ENCODE data around the gene CNPY1. TPM values are rescaled to one million over a fixed set of nuclear protein-coding genes. Genes with fewer than 3 reads are reported as not detected.

Gene CNPY1
- polyA plus RNA-seq, 1 donor from 2014 or later = 0.36 TPM

DNA sequence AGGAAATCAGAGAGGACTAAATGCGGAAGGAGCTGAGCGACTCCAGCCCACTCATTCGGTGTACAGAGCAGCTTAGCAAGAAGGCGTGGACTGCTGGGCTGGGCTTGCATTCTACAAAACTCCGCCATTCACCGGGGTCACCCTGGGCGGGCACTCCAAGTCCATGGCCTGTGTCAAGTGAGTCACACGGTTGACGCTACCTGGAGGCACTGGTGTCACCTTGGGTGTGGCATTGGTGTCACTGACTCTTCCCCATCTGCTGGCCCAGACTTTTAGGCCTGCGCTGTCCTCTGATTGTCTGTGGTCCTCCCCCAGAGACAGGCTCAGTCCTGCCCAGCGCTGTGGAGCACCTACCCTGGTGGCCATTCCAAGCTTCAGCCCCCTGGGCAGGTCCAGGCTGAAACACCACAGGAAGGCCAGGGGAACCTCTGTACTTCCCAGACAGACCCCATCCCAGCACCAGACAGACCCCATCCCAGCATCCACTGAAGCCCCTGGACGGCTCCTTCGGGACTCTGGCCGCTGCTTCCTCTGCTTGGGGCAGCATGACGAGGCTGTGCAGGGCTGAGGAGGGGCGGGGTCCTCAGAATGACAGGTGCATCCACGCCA lies 30.6 kb upstream of the CNPY1 start:
- Histone ChIP-seq H3K9ac (ENCODE audit: low read length) (no peak overlapping the region), H3F3A (ENCODE audit: insufficient read depth, low read length, poor library complexity, severe bottlenecking) (no peaks in the 10 kb centered on the region), H3K27ac (ENCODE audit: low read length) (no peak overlapping the region), H3K79me2 (replicated peaks; ENCODE audit: insufficient read depth, low read length) (no peaks in the 10 kb centered on the region), H3K9me2 (ENCODE audit: insufficient read depth, low read length) (no peaks in the 10 kb centered on the region), H3K27me3 (ENCODE audit: insufficient read depth, low read depth, low read length) (no peaks in the 10 kb centered on the region), H3K9me3 (ENCODE audit: low read length) (no peaks in the 10 kb centered on the region), H3K36me3 (ENCODE audit: insufficient read depth, low read length) (no peaks in the 10 kb centered on the region), H3K4me2 (ENCODE audit: low read length) (no peak overlapping the region), H2AFZ (ENCODE audit: low read depth, low read length) (no peak overlapping the region), H4K20me1 (ENCODE audit: insufficient read depth) (no peaks in the 10 kb centered on the region), H3K4me3 (ENCODE audit: low read length) (no peak overlapping the region)
- TF ChIP-seq POLR2AphosphoS5 (IDR thresholded peaks at IDR 0.05) = no peak
- no peak for TF ChIP-seq REST (IDR thresholded peaks at IDR 0.05; ENCODE audit: borderline replicate concordance)
- TF ChIP-seq TAF1 (IDR thresholded peaks at IDR 0.05; ENCODE audit: low read depth) = no peak
- no peak for TF ChIP-seq MXI1 (conservative IDR thresholded peaks at IDR 0.05; ENCODE audit: poor library complexity, severe bottlenecking)
- no peak for TF ChIP-seq RAD21 (conservative IDR thresholded peaks at IDR 0.05)

DNA sequence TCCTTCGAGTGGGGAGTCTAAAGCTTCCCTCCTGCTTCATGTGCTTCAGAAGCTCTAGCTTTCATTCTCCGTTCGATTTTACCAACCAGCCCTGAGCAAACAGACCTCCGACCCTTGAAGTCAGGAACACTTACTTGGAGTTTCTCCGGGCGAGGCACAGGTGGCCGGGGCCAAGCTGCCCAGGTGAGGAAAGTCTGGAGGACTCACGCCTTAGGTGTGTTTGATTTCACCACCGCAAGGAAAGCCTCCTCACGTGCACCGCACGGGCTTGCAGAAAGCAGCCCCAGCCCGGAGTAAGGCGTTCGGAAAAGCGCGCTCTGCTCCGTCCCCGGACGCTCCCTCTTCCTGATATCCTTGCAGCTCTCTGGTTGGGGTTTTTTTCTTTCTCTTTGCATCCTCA lies 30.1 kb upstream of the CNPY1 start:
- H3K27me3 ChIP-seq (ENCODE audit: insufficient read depth, low read depth, low read length) = no peaks in the 10 kb centered on the region

More for the DNA sequence above, 30.1 kb upstream of the CNPY1 start:
- Histone ChIP-seq H3K4me3 (ENCODE audit: low read length) (no peak overlapping the region), H3K27ac (ENCODE audit: low read length) (no peak overlapping the region), H3K36me3 (ENCODE audit: insufficient read depth, low read length) (no peaks in the 10 kb centered on the region), H3K9ac (ENCODE audit: low read length) (no peak overlapping the region), H3F3A (ENCODE audit: insufficient read depth, low read length, poor library complexity, severe bottlenecking) (no peaks in the 10 kb centered on the region), H3K4me2 (ENCODE audit: low read length) (no peak overlapping the region), H3K79me2 (replicated peaks; ENCODE audit: insufficient read depth, low read length) (no peaks in the 10 kb centered on the region), H3K9me3 (ENCODE audit: low read length) (no peaks in the 10 kb centered on the region), H2AFZ (ENCODE audit: low read depth, low read length) (no peak overlapping the region), H4K20me1 (ENCODE audit: insufficient read depth) (no peaks in the 10 kb centered on the region), H3K9me2 (ENCODE audit: insufficient read depth, low read length) (no peaks in the 10 kb centered on the region)
- TF ChIP-seq MXI1 (conservative IDR thresholded peaks at IDR 0.05; ENCODE audit: poor library complexity, severe bottlenecking) (no peak), EP300 (conservative IDR thresholded peaks at IDR 0.05; ENCODE audit: poor library complexity, severe bottlenecking) (no peak), REST (IDR thresholded peaks at IDR 0.05; ENCODE audit: borderline replicate concordance) (no peak), EZH2 (IDR thresholded peaks at IDR 0.05; ENCODE audit: borderline replicate concordance, insufficient read depth, low read length, poor library complexity, severe bottlenecking) (no peak), RAD21 (conservative IDR thresholded peaks at IDR 0.05) (no peak), SMC3 (conservative IDR thresholded peaks at IDR 0.05; ENCODE audit: poor library complexity) (no peak), TAF1 (IDR thresholded peaks at IDR 0.05; ENCODE audit: low read depth) (no peak), POLR2AphosphoS5 (IDR thresholded peaks at IDR 0.05) (no peak)
- TF ChIP-seq, protein P1, sequence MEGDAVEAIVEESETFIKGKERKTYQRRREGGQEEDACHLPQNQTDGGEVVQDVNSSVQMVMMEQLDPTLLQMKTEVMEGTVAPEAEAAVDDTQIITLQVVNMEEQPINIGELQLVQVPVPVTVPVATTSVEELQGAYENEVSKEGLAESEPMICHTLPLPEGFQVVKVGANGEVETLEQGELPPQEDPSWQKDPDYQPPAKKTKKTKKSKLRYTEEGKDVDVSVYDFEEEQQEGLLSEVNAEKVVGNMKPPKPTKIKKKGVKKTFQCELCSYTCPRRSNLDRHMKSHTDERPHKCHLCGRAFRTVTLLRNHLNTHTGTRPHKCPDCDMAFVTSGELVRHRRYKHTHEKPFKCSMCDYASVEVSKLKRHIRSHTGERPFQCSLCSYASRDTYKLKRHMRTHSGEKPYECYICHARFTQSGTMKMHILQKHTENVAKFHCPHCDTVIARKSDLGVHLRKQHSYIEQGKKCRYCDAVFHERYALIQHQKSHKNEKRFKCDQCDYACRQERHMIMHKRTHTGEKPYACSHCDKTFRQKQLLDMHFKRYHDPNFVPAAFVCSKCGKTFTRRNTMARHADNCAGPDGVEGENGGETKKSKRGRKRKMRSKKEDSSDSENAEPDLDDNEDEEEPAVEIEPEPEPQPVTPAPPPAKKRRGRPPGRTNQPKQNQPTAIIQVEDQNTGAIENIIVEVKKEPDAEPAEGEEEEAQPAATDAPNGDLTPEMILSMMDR (IDR thresholded peaks at IDR 0.05; ENCODE audit: poor library complexity, severe bottlenecking) = no peak
